SK-N-MC (cell line): Measurements from ENCODE around the gene SORBS1.

ENCODE experiments used
- EZH2 ChIP-seq: fragments of 200-600 bp; sonication (generic); IDR thresholded peaks from one replicate; pipeline ENCODE4 v1.6.1; 2017; ENCODE audit warnings: antibody characterized with exemption
- FOXP2 ChIP-seq: optimal IDR thresholded peaks from 2 replicates; pipeline ENCODE3; 2011; ENCODE audit warnings: mild to moderate bottlenecking, moderate library complexity; ENCODE audit not compliant: insufficient read depth; ENCODE audit errors: extremely low read length, control extremely low read depth
- POLR2AphosphoS5 ChIP-seq: IDR thresholded peaks from 2 replicates; pipeline ENCODE4 v1.6.1; 2012; ENCODE audit warnings: mild to moderate bottlenecking, low read depth, low read length, borderline replicate concordance

- TF ChIP-seq POLR2AphosphoS5 (no peak), EZH2 (no peak), FOXP2 (no peak)
Observed at GRCh38 chr10:95517536-95518454, 43.4 kb downstream of the SORBS1 start.
